ENCODE measurements around the gene RTKN2.

Gene RTKN2

GRCh38 chr10:62196528-62196927 is 72.1 kb downstream of the RTKN2 start:
- no peak overlapping the region for H3K4me3 ChIP-seq (ENCODE audit: low read depth in 1 of 2, low read length in 2 of 2)
- no peaks in the 10 kb centered on the region for H3K36me3 ChIP-seq (ENCODE audit: control insufficient read depth in 1 of 2, insufficient read depth in 2 of 2, low read length in 2 of 2)
- no peaks in the 10 kb centered on the region for H3K9me3 ChIP-seq (ENCODE audit: control insufficient read depth in 1 of 2, low read length in 2 of 2)
- H3K27ac ChIP-seq (ENCODE audit: low read depth, low read length): no peak overlapping the region
- no peaks in the 10 kb centered on the region for H3K27me3 ChIP-seq (ENCODE audit: control insufficient read depth in 1 of 2, insufficient read depth in 2 of 2, low read length in 2 of 2)
- peaks cover 0 to 9% of the 10 kb centered on the region in 2 donors for H3K4me1 ChIP-seq (ENCODE audit: control insufficient read depth in 1 of 2, insufficient read depth in 2 of 2, low read length in 2 of 2)
- no peak overlapping the region for H3K9ac ChIP-seq (ENCODE audit: low read depth in 1 of 2, low read length in 2 of 2)

- no peaks in the 10 kb centered on the region for H3K27me3 ChIP-seq (ENCODE audit: control insufficient read depth in 1 of 2, insufficient read depth in 2 of 2, low read length in 2 of 2)
- no peaks in the 10 kb centered on the region for H3K36me3 ChIP-seq (ENCODE audit: control insufficient read depth in 1 of 2, insufficient read depth in 2 of 2, low read length in 2 of 2)
- H3K9me3 ChIP-seq (ENCODE audit: control insufficient read depth in 1 of 2, low read length in 2 of 2): no peaks in the 10 kb centered on the region
- no peak overlapping the region for H3K4me3 ChIP-seq (ENCODE audit: low read depth in 1 of 2, low read length in 2 of 2)
- no peak overlapping the region for H3K27ac ChIP-seq (ENCODE audit: low read depth, low read length)
- H3K9ac ChIP-seq (ENCODE audit: low read depth in 1 of 2, low read length in 2 of 2): no peak overlapping the region
- H3K4me1 ChIP-seq (ENCODE audit: control insufficient read depth in 1 of 2, insufficient read depth in 2 of 2, low read length in 2 of 2): peaks cover 0 to 9% of the 10 kb centered on the region in 2 donors
These were observed 73.0 kb downstream of the RTKN2 start for GRCh38 chr10:62195675-62195926.

- no peaks in the 10 kb centered on the region for H3K36me3 ChIP-seq (ENCODE audit: control insufficient read depth in 1 of 2, insufficient read depth in 2 of 2, low read length in 2 of 2)
- no peak overlapping the region for H3K9ac ChIP-seq (ENCODE audit: low read depth in 1 of 2, low read length in 2 of 2)
- H3K4me1 ChIP-seq (ENCODE audit: control insufficient read depth in 1 of 2, insufficient read depth in 2 of 2, low read length in 2 of 2): peaks cover 0 to 9% of the 10 kb centered on the region in 2 donors
- H3K4me3 ChIP-seq (ENCODE audit: low read depth in 1 of 2, low read length in 2 of 2): no peak overlapping the region
- H3K9me3 ChIP-seq (ENCODE audit: control insufficient read depth in 1 of 2, low read length in 2 of 2): no peaks in the 10 kb centered on the region
- no peak overlapping the region for H3K27ac ChIP-seq (ENCODE audit: low read depth, low read length)
- H3K27me3 ChIP-seq (ENCODE audit: control insufficient read depth in 1 of 2, insufficient read depth in 2 of 2, low read length in 2 of 2): no peaks in the 10 kb centered on the region
These were observed 73.5 kb downstream of the RTKN2 start for GRCh38 chr10:62194924-62195674.

GRCh38 chr10:62193479-62193878 is 75.2 kb downstream of the RTKN2 start:
- H3K4me3 ChIP-seq (ENCODE audit: low read depth in 1 of 2, low read length in 2 of 2): no peak overlapping the region
- no peak overlapping the region for H3K27ac ChIP-seq (ENCODE audit: low read depth, low read length)
- H3K9me3 ChIP-seq (ENCODE audit: control insufficient read depth in 1 of 2, low read length in 2 of 2): no peaks in the 10 kb centered on the region
- no peaks in the 10 kb centered on the region for H3K27me3 ChIP-seq (ENCODE audit: control insufficient read depth in 1 of 2, insufficient read depth in 2 of 2, low read length in 2 of 2)
- no peaks in the 10 kb centered on the region for H3K36me3 ChIP-seq (ENCODE audit: control insufficient read depth in 1 of 2, insufficient read depth in 2 of 2, low read length in 2 of 2)
- no peak overlapping the region for H3K9ac ChIP-seq (ENCODE audit: low read depth in 1 of 2, low read length in 2 of 2)
- H3K4me1 ChIP-seq (ENCODE audit: control insufficient read depth in 1 of 2, insufficient read depth in 2 of 2, low read length in 2 of 2): peaks cover 0 to 9% of the 10 kb centered on the region in 2 donors

- H3K27me3 ChIP-seq (ENCODE audit: control insufficient read depth in 1 of 2, insufficient read depth in 2 of 2, low read length in 2 of 2): no peaks in the 10 kb centered on the region
- H3K27ac ChIP-seq (ENCODE audit: low read depth, low read length): no peak overlapping the region
- H3K36me3 ChIP-seq (ENCODE audit: control insufficient read depth in 1 of 2, insufficient read depth in 2 of 2, low read length in 2 of 2): no peaks in the 10 kb centered on the region
- H3K9ac ChIP-seq (ENCODE audit: low read depth in 1 of 2, low read length in 2 of 2): no peak overlapping the region
- no peaks in the 10 kb centered on the region for H3K4me1 ChIP-seq (ENCODE audit: control insufficient read depth in 1 of 2, insufficient read depth in 2 of 2, low read length in 2 of 2)
- H3K4me3 ChIP-seq (ENCODE audit: low read depth in 1 of 2, low read length in 2 of 2): no peak overlapping the region
- H3K9me3 ChIP-seq (ENCODE audit: control insufficient read depth in 1 of 2, low read length in 2 of 2): no peaks in the 10 kb centered on the region
These were observed 79.5 kb downstream of the RTKN2 start for GRCh38 chr10:62189131-62189530.

GRCh38 chr10:62188021-62188616 is 80.5 kb downstream of the RTKN2 start:
- no peaks in the 10 kb centered on the region for H3K36me3 ChIP-seq (ENCODE audit: control insufficient read depth in 1 of 2, insufficient read depth in 2 of 2, low read length in 2 of 2)
- H3K9me3 ChIP-seq (ENCODE audit: control insufficient read depth in 1 of 2, low read length in 2 of 2): no peaks in the 10 kb centered on the region
- no peak overlapping the region for H3K4me3 ChIP-seq (ENCODE audit: low read depth in 1 of 2, low read length in 2 of 2)
- no peak overlapping the region for H3K27ac ChIP-seq (ENCODE audit: low read depth, low read length)
- no peak overlapping the region for H3K9ac ChIP-seq (ENCODE audit: low read depth in 1 of 2, low read length in 2 of 2)
- no peaks in the 10 kb centered on the region for H3K4me1 ChIP-seq (ENCODE audit: control insufficient read depth in 1 of 2, insufficient read depth in 2 of 2, low read length in 2 of 2)
- H3K27me3 ChIP-seq (ENCODE audit: control insufficient read depth in 1 of 2, insufficient read depth in 2 of 2, low read length in 2 of 2): no peaks in the 10 kb centered on the region

GRCh38 chr10:62186999-62187675 is 81.5 kb downstream of the RTKN2 start:
- no peak overlapping the region for H3K4me3 ChIP-seq (ENCODE audit: low read depth in 1 of 2, low read length in 2 of 2)
- no peaks in the 10 kb centered on the region for H3K9me3 ChIP-seq (ENCODE audit: control insufficient read depth in 1 of 2, low read length in 2 of 2)
- H3K9ac ChIP-seq (ENCODE audit: low read depth in 1 of 2, low read length in 2 of 2): no peak overlapping the region
- no peaks in the 10 kb centered on the region for H3K36me3 ChIP-seq (ENCODE audit: control insufficient read depth in 1 of 2, insufficient read depth in 2 of 2, low read length in 2 of 2)
- no peaks in the 10 kb centered on the region for H3K4me1 ChIP-seq (ENCODE audit: control insufficient read depth in 1 of 2, insufficient read depth in 2 of 2, low read length in 2 of 2)
- H3K27ac ChIP-seq (ENCODE audit: low read depth, low read length): no peak overlapping the region
- H3K27me3 ChIP-seq (ENCODE audit: control insufficient read depth in 1 of 2, insufficient read depth in 2 of 2, low read length in 2 of 2): no peaks in the 10 kb centered on the region

GRCh38 chr10:62185919-62186692 is 82.5 kb downstream of the RTKN2 start:
- H3K9ac ChIP-seq (ENCODE audit: low read depth in 1 of 2, low read length in 2 of 2): no peak overlapping the region
- H3K4me1 ChIP-seq (ENCODE audit: control insufficient read depth in 1 of 2, insufficient read depth in 2 of 2, low read length in 2 of 2): no peaks in the 10 kb centered on the region
- H3K27me3 ChIP-seq (ENCODE audit: control insufficient read depth in 1 of 2, insufficient read depth in 2 of 2, low read length in 2 of 2): no peaks in the 10 kb centered on the region
- no peak overlapping the region for H3K4me3 ChIP-seq (ENCODE audit: low read depth in 1 of 2, low read length in 2 of 2)
- no peak overlapping the region for H3K27ac ChIP-seq (ENCODE audit: low read depth, low read length)
- no peaks in the 10 kb centered on the region for H3K9me3 ChIP-seq (ENCODE audit: control insufficient read depth in 1 of 2, low read length in 2 of 2)
- no peaks in the 10 kb centered on the region for H3K36me3 ChIP-seq (ENCODE audit: control insufficient read depth in 1 of 2, insufficient read depth in 2 of 2, low read length in 2 of 2)

- Histone ChIP-seq H3K9me3 (ENCODE audit: control insufficient read depth in 1 of 2, low read length in 2 of 2) (no peaks in the 10 kb centered on the region), H3K36me3 (ENCODE audit: control insufficient read depth in 1 of 2, insufficient read depth in 2 of 2, low read length in 2 of 2) (no peaks in the 10 kb centered on the region), H3K27me3 (ENCODE audit: control insufficient read depth in 1 of 2, insufficient read depth in 2 of 2, low read length in 2 of 2) (no peaks in the 10 kb centered on the region), H3K9ac (ENCODE audit: low read depth in 1 of 2, low read length in 2 of 2) (no peak overlapping the region), H3K27ac (ENCODE audit: low read depth, low read length) (no peak overlapping the region), H3K4me1 (ENCODE audit: control insufficient read depth in 1 of 2, insufficient read depth in 2 of 2, low read length in 2 of 2) (no peaks in the 10 kb centered on the region), H3K4me3 (ENCODE audit: low read depth in 1 of 2, low read length in 2 of 2) (no peak overlapping the region)
These were observed 84.5 kb downstream of the RTKN2 start for GRCh38 chr10:62183857-62184795.

All from duodenal mucosa (tissue), 2 donors.